Uterus (tissue), 2 donors: ENCODE data around the gene NECTIN2.

Experiments
- CTCF ChIP-seq, 4 experiments: fragments of 200-600 bp in 2 of 4; fragments of 450-650 bp in 2 of 4; sonication (generic) in 2 of 4; IDR thresholded peaks; one replicate each; pipeline ENCODE4 v1.5.1; 2016 to 2019; ENCODE audit warnings: antibody characterized with exemption in 4 of 4, mild to moderate bottlenecking in 2 of 4, moderate library complexity in 1 of 4
- POLR2A ChIP-seq, 2 donors: fragments of 450-650 bp; IDR thresholded peaks; one replicate each; pipeline ENCODE4 v1.6.1; 2016; ENCODE audit warnings: antibody characterized with exemption in 2 of 2, mild to moderate bottlenecking in 1 of 2, moderate library complexity in 1 of 2

GRCh38 chr19:44883922-44884321, 37.8 kb downstream of the NECTIN2 start:
- TF ChIP-seq POLR2A (IDR thresholded peaks at IDR 0.05) (no peak), CTCF (IDR thresholded peaks at IDR 0.05) (no peak)
